H9 (cell line): ENCODE data around the gene COX4I2. TPM values are rescaled to one million over a fixed set of nuclear protein-coding genes. Genes with fewer than 3 reads are reported as not detected.

Experiments
- DNase-seq: peaks from one replicate; pipeline ENCODE4 v3.0.0-alpha.2; 2017
- H2AFZ ChIP-seq: one replicate; pipeline ENCODE4 v1.6.1; 2013; ENCODE audit warnings: mild to moderate bottlenecking, low read length, control low read depth, moderate library complexity
- H2AK5ac ChIP-seq: 2 replicates; pipeline ENCODE4 v1.6.1; 2013; ENCODE audit warnings: low read length, control low read depth, mixed read lengths; ENCODE audit not compliant: insufficient read length
- H2BK120ac ChIP-seq: one replicate; pipeline ENCODE4 v1.6.1; 2013; ENCODE audit warnings: low read depth, mild to moderate bottlenecking, low read length, control low read depth, inconsistent platforms; ENCODE audit not compliant: poor library complexity, severe bottlenecking
- H2BK12ac ChIP-seq: 2 replicates; pipeline ENCODE4 v1.6.1; 2013; ENCODE audit warnings: low read length, control low read depth, mixed read lengths, low read depth; ENCODE audit not compliant: insufficient read length
- H2BK15ac ChIP-seq: 2 replicates; pipeline ENCODE4 v1.6.1; 2013; ENCODE audit warnings: low read depth, low read length, control low read depth
- H2BK20ac ChIP-seq: one replicate; pipeline ENCODE4 v1.6.1; 2013; ENCODE audit warnings: low read depth, mild to moderate bottlenecking, low read length, control low read depth, inconsistent platforms; ENCODE audit not compliant: poor library complexity, severe bottlenecking
- H2BK5ac ChIP-seq: 2 replicates; pipeline ENCODE4 v1.6.1; 2013; ENCODE audit warnings: low read length, control low read depth, mixed read lengths; ENCODE audit not compliant: insufficient read length
- H3K14ac ChIP-seq: 2 replicates; pipeline ENCODE4 v1.6.1; 2013; ENCODE audit warnings: low read length, control low read depth; ENCODE audit not compliant: insufficient read depth
- H3K18ac ChIP-seq: 2 replicates; pipeline ENCODE4 v1.6.1; 2013; ENCODE audit warnings: low read depth, mild to moderate bottlenecking, mixed read lengths, low read length, control low read depth; ENCODE audit not compliant: insufficient read length
- H3K23ac ChIP-seq: 2 replicates; pipeline ENCODE4 v1.6.1; 2013; ENCODE audit warnings: low read length, control low read depth, mixed read lengths, low read depth; ENCODE audit not compliant: insufficient read length
- H3K23me2 ChIP-seq: 2 replicates; pipeline ENCODE4 v1.6.1; 2013; ENCODE audit warnings: low read depth, mild to moderate bottlenecking, mixed read lengths, low read length, control low read depth; ENCODE audit not compliant: insufficient read length, poor library complexity, severe bottlenecking
- H3K27ac ChIP-seq: 2 replicates; pipeline ENCODE4 v1.5.1; 2013; ENCODE audit warnings: low read length, control low read depth, mixed read lengths, low read depth; ENCODE audit not compliant: insufficient read length
- H3K27me3 ChIP-seq: 2 replicates; pipeline ENCODE4 v1.6.1; 2013; ENCODE audit warnings: low read length, control low read depth, inconsistent platforms; ENCODE audit not compliant: insufficient read depth
- H3K4ac ChIP-seq: 2 replicates; pipeline ENCODE4 v1.6.1; 2013; ENCODE audit warnings: low read depth, mild to moderate bottlenecking, control low read depth, inconsistent platforms, low read length, moderate library complexity
- H3K4me1 ChIP-seq: 2 replicates; pipeline ENCODE4 v1.6.1; 2013; ENCODE audit warnings: low read length, control low read depth, inconsistent platforms; ENCODE audit not compliant: insufficient read depth
- H3K4me2 ChIP-seq: 2 replicates; pipeline ENCODE4 v1.6.1; 2013; ENCODE audit warnings: low read length, control low read depth, mixed read lengths; ENCODE audit not compliant: insufficient read length, insufficient read depth
- H3K56ac ChIP-seq: 2 replicates; pipeline ENCODE4 v1.6.1; 2013; ENCODE audit warnings: low read depth, mild to moderate bottlenecking, mixed read lengths, low read length, control low read depth; ENCODE audit not compliant: insufficient read length
- H3K79me1 ChIP-seq: 2 replicates; pipeline ENCODE4 v1.6.1; 2013; ENCODE audit warnings: low read depth, mild to moderate bottlenecking, moderate library complexity, low read length, control low read depth, inconsistent platforms; ENCODE audit not compliant: insufficient read depth, poor library complexity, severe bottlenecking
- H3K79me2 ChIP-seq: 2 replicates; pipeline ENCODE4 v1.6.1; 2013; ENCODE audit warnings: low read length, control low read depth, inconsistent platforms; ENCODE audit not compliant: insufficient read depth
- H3K9ac ChIP-seq: 2 replicates; pipeline ENCODE4 v1.6.1; 2013; ENCODE audit warnings: low read length, control low read depth, mixed read lengths; ENCODE audit not compliant: insufficient read length; ENCODE audit errors: extremely low read depth
- H3K9me3 ChIP-seq: one replicate; pipeline ENCODE4 v1.6.1; 2013; ENCODE audit warnings: low read depth, low read length, inconsistent platforms; ENCODE audit not compliant: control insufficient read depth
- H3T11ph ChIP-seq: one replicate; pipeline ENCODE4 v1.6.1; 2013; ENCODE audit warnings: mild to moderate bottlenecking, low read length, control low read depth, inconsistent platforms
- H4K20me1 ChIP-seq: one replicate; pipeline ENCODE4 v1.6.1; 2013; ENCODE audit not compliant: control insufficient read depth, insufficient read length, insufficient read depth
- H4K5ac ChIP-seq: 2 replicates; pipeline ENCODE4 v1.6.1; 2013; ENCODE audit warnings: low read depth, mild to moderate bottlenecking, mixed read lengths, low read length, control low read depth; ENCODE audit not compliant: insufficient read length
- H4K8ac ChIP-seq: replicated peaks from 2 replicates; pipeline ENCODE4 v1.6.1; 2013; ENCODE audit warnings: low read length, control low read depth, mixed read lengths, low read depth; ENCODE audit not compliant: insufficient read length
- H4K91ac ChIP-seq: 2 replicates; pipeline ENCODE4 v1.6.1; 2013; ENCODE audit warnings: low read depth, mild to moderate bottlenecking, moderate library complexity, mixed read lengths, low read length, control low read depth; ENCODE audit not compliant: insufficient read length
- H3K27ac Mint-ChIP-seq, 3 experiments: 2 replicates in 2 of 3; 3 replicates in 1 of 3; pipeline ENCODE4 v1.8.0; 2020 to 2021; ENCODE audit warnings: mixed read lengths in 3 of 3, mild to moderate bottlenecking in 1 of 3, moderate library complexity in 1 of 3
- H3K27me3 Mint-ChIP-seq: 2 replicates; pipeline ENCODE4 v1.8.0; 2021; ENCODE audit warnings: low read depth, mild to moderate bottlenecking, moderate library complexity, mixed read lengths
- H3K36me3 Mint-ChIP-seq, 3 experiments: 2 replicates in 2 of 3; 3 replicates in 1 of 3; pipeline ENCODE4 v1.8.0; 2020 to 2021; ENCODE audit warnings: low read depth in 3 of 3, mixed read lengths in 3 of 3; ENCODE audit not compliant: insufficient read depth in 1 of 3
- H3K4me1 Mint-ChIP-seq, 2 experiments: 2 replicates each; pipeline ENCODE4 v1.8.0; 2020; ENCODE audit warnings: mixed read lengths in 2 of 2
- H3K4me3 Mint-ChIP-seq, 2 experiments: 2 replicates in 1 of 2; 3 replicates in 1 of 2; pipeline ENCODE4 v1.8.0; 2020 to 2021; ENCODE audit warnings: mild to moderate bottlenecking in 2 of 2, mixed read lengths in 2 of 2, moderate library complexity in 1 of 2
- H3K9me3 Mint-ChIP-seq, 2 experiments: 2 replicates in 1 of 2; 3 replicates in 1 of 2; pipeline ENCODE4 v1.8.0; 2020; ENCODE audit warnings: mild to moderate bottlenecking in 2 of 2, mixed read lengths in 2 of 2, moderate library complexity in 1 of 2
- WGBS: extraction: QIAGEN DNeasy Blood & Tissue Kit; methylation state at CpG from one replicate; pipeline ENCODE4 v1.1.7; 2013; ENCODE audit warnings: missing lambda C conversion rate, low lambda C conversion rate, mixed read lengths; ENCODE audit not compliant: insufficient read length; ENCODE audit errors: extremely low coverage; 5-methylcytosine and 5-hydroxymethylcytosine counted together
- total RNA-seq: library from RNA; stranded (reverse); gene quantifications from 2 replicates; pipeline ENCODE4 v1.2.1, GENCODE V29; 2021
- TF ChIP-seq, protein P1 (sequence below): fragments of 200-600 bp; sonication (generic); conservative IDR thresholded peaks from 3 replicates; pipeline ENCODE4 v1.8.0; 2021; ENCODE audit warnings: antibody characterized with exemption, mild to moderate bottlenecking

Gene COX4I2
- total RNA-seq, 1 experiment from 2014 or later, result not detected

DNA sequence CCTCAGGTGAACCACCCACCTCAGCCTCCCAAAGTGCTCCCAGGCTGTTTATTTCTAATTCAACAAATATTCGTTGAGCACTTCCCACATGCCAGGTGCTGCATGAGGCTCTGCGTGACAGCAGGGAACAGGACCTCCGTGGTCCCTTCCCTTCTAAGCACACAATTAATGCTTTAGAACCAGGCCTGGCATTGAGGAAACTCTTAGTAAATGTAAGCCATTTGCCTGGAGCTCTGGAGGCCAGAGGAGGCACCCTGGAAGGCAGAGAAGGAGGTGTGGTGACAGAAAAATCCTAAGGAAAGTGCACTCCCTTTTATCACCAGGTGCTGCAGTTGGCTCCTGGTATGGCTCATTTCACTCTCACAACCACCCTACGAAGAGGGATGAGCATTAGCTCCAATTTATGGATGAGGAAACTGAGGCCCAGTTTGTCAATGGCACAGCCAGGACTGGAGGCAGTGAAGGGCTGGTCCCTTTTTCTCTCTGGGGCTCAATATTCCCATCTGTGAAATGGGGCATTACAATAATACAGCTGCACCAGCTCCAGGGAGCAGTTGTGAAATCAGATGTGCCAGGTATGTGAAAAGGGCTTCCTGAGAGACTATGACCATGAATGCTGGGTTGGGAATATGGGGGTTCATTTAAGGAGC is 40.8 kb upstream of the COX4I2 start:
- no peak overlapping the region for H3K4me2 ChIP-seq

More for the DNA sequence above, 40.8 kb upstream of the COX4I2 start:
- Mint-ChIP-seq H3K9me3 (no peaks in the 10 kb centered on the region; a peak in 2 of 5 replicates), H3K27ac (peak overlapping the region; percentile 95), H3K36me3 (no peaks in the 10 kb centered on the region; a peak in 1 of 7 replicates), H3K4me1 (peaks cover 38 to 41% of the 10 kb centered on the region in 2 experiments), H3K27me3 (no peaks in the 10 kb centered on the region; the same call in 1 of the 2 replicates), H3K4me3 (no peak overlapping the region)
- H3K4me1 ChIP-seq, result peaks cover 5% of the 10 kb centered on the region; the same call in 1 of the 2 replicates
- TF ChIP-seq, protein P1, sequence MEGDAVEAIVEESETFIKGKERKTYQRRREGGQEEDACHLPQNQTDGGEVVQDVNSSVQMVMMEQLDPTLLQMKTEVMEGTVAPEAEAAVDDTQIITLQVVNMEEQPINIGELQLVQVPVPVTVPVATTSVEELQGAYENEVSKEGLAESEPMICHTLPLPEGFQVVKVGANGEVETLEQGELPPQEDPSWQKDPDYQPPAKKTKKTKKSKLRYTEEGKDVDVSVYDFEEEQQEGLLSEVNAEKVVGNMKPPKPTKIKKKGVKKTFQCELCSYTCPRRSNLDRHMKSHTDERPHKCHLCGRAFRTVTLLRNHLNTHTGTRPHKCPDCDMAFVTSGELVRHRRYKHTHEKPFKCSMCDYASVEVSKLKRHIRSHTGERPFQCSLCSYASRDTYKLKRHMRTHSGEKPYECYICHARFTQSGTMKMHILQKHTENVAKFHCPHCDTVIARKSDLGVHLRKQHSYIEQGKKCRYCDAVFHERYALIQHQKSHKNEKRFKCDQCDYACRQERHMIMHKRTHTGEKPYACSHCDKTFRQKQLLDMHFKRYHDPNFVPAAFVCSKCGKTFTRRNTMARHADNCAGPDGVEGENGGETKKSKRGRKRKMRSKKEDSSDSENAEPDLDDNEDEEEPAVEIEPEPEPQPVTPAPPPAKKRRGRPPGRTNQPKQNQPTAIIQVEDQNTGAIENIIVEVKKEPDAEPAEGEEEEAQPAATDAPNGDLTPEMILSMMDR, result peak; percentile 20; the same call in 1 of the 3 replicates
- H3K79me1 ChIP-seq, result no peaks in the 10 kb centered on the region
- H3K56ac ChIP-seq, result no peak overlapping the region
- peak overlapping the region; percentile 18 for H3K18ac ChIP-seq
- peak overlapping the region; percentile 19 for H2BK12ac ChIP-seq
- H3K9me3 ChIP-seq, result no peaks in the 10 kb centered on the region
- H3K27ac ChIP-seq, result no peak overlapping the region
- no peak for DNase-seq
- no peak overlapping the region for H2BK20ac ChIP-seq
- no peaks in the 10 kb centered on the region for H3K79me2 ChIP-seq
- H3K14ac ChIP-seq, result peak overlapping the region; percentile 61; the same call in 1 of the 2 replicates
- WGBS, result no CpG with 5 or more reads among the region's 4 CpGs
- no peak overlapping the region for H3K23ac ChIP-seq
- no peak overlapping the region for H2BK120ac ChIP-seq
- H3K4ac ChIP-seq, result no peak overlapping the region
- no peak overlapping the region for H2AK5ac ChIP-seq
- no peak overlapping the region for H4K8ac ChIP-seq
- no peak overlapping the region for H3K9ac ChIP-seq
- no peak overlapping the region for H2BK15ac ChIP-seq
- H4K91ac ChIP-seq, result no peak overlapping the region
- H4K5ac ChIP-seq, result no peak overlapping the region
- no peaks in the 10 kb centered on the region for H3K27me3 ChIP-seq
- H3K23me2 ChIP-seq, result no peaks in the 10 kb centered on the region
- no peak overlapping the region for H2BK5ac ChIP-seq
- H4K20me1 ChIP-seq, result no peaks in the 10 kb centered on the region
- no peak overlapping the region for H3T11ph ChIP-seq
- no peak overlapping the region for H2AFZ ChIP-seq
